Adrenal gland (tissue), 12 donors: ENCODE results near the gene GDF7. TPM values are rescaled to one million over a fixed set of nuclear protein-coding genes. Genes with fewer than 3 reads are reported as not detected.
A peak's percentile ranks its signal among the peaks of the same experiment; 100 is the strongest.

Source experiments
- DNase-seq, 7 donors: peaks; one replicate each; pipeline ENCODE4 v3.0.0-alpha.2; 2019 to 2020
- H3K27ac ChIP-seq, 5 donors: fragments of 200-600 bp; sonication (generic) in 4 of 5; 1 replicate in 3 of 5; 2 replicates in 2 of 5; pipeline versions ENCODE4 v1.5.1 to v1.8.0; 2016 to 2020; ENCODE audit warnings: mild to moderate bottlenecking in 1 of 5
- H3K27me3 ChIP-seq: fragments of 200-600 bp; 2 replicates; pipeline ENCODE4 v1.8.0; 2021
- H3K36me3 ChIP-seq, 2 donors: fragments of 200-600 bp; replicated peaks in 1 of 2; 1 replicate in 1 of 2; 2 replicates in 1 of 2; pipeline versions ENCODE4 v1.5.1 to v1.8.0; 2018 to 2022
- H3K4me1 ChIP-seq, 2 donors: fragments of 200-600 bp; replicated peaks in 1 of 2; 1 replicate in 1 of 2; 2 replicates in 1 of 2; pipeline versions ENCODE4 v1.5.1 to v1.8.0; 2018 to 2021
- H3K4me3 ChIP-seq, 4 donors: fragments of 200-600 bp; sonication (generic) in 3 of 4; one replicate each; pipeline ENCODE4 v1.5.1; 2016 to 2018
- H3K9me3 ChIP-seq, 3 donors: fragments of 200-600 bp; sonication (generic) in 1 of 3; replicated peaks in 1 of 3; 1 replicate in 2 of 3; 2 replicates in 1 of 3; pipeline versions ENCODE4 v1.5.1 to v1.8.0; 2016 to 2021
- POLR2A ChIP-seq, 2 donors: fragments of 450-650 bp; IDR thresholded peaks; one replicate each; pipeline ENCODE4 v1.6.1; 2017; ENCODE audit warnings: antibody characterized with exemption in 2 of 2, mild to moderate bottlenecking in 2 of 2, moderate library complexity in 1 of 2
- WGBS, 4 donors: extraction: QIAGEN DNeasy Blood & Tissue Kit in 2 of 4; methylation state at CpG; one replicate each; pipeline versions ENCODE4 v1.1.5 to v1.1.7; 2013 to 2017; 5-methylcytosine and 5-hydroxymethylcytosine counted together
- intact Hi-C, 2 donors: fragments of 100-400 bp; cut with DNase I; formaldehyde crosslinking; loops; one replicate each; pipeline versions ENCODE4 v1.14.1 to v1.15.0; 2022 to 2023
- polyA plus RNA-seq, 3 donors: library from polyadenylated mRNA; stranded (reverse); fragments of 200-250 nt in 2 of 3; fragments of 350-450 nt in 1 of 3; fragmentation: Illumina TruSeq in 1 of 3; extraction: RNeasy Lipid Tissue Mini Kit (QIAGEN cat#74804) in 1 of 3; gene quantifications; one replicate each; pipeline ENCODE4 v1.2.3, GENCODE V29; 2013 to 2014
- total RNA-seq, 9 donors: library from RNA; depleted of rRNA in 4 of 9; stranded (reverse); fragments of >200 nt in 4 of 9; fragments of 120-200 nt in 1 of 9; fragmentation: NEBNext Ultra II Directional in 1 of 9; extraction: Animal tissue kit (Norgen Biotek cat#: 25700) in 1 of 9; gene quantifications; one replicate each; pipeline versions ENCODE4 v1.1.0 to v1.2.4, GENCODE V29; 2013 to 2023
- TF ChIP-seq, protein P1 (sequence below), 6 experiments: fragments of 450-650 bp in 4 of 6; fragments of 200-600 bp in 2 of 6; sonication (generic) in 1 of 6; IDR thresholded peaks; 1 replicate in 5 of 6; 2 replicates in 1 of 6; pipeline versions ENCODE4 v1.5.1 to v1.8.0; 2016 to 2021; ENCODE audit warnings: antibody characterized with exemption in 6 of 6, mild to moderate bottlenecking in 2 of 6, moderate library complexity in 1 of 6
- donor health status: healthy with polysubstance abuse.
- donor health status: Bipolar disorder and iron deficiency.
- donor health status: DM: yes; HTN: yes; CAD: no.
- donor health status: DM: no; HTN: no; CAD: no.
- donor health status: DM: no; HTN: no; CAD: no.
- donor health status: DM: yes; HTN: yes; CAD: no.

The GDF7 gene
- total and polyA plus RNA-seq, 12 donors, result 0.17 to 1.8 (median 0.46) TPM

DNA sequence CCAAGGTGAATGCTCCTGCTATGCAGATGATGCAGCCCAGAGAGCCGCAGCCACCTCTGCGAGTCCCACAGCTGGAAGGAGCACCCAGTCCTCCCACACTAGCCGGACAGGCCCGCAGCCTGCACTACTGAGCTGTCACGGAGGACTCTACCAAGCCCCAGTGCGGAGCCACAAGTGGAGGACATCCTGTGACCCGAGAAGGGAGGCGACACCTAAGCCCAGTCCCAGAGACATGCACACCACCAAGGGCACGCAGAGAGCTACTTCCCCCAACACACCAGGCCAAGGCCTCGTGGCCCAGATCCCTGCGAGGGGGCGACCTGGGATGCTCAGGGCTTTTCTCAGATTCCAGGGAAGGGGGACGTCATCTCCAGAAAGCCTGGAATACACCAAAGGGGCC lies 28.9 kb upstream of the GDF7 start:
- intact Hi-C loops, result loop anchor here in 1 of 2 donors (5.0 to 10.0 kb wide), 2 partner anchors 133 to 191 kb away; partner anchors contain the start of gene RHOB
- Histone ChIP-seq H3K36me3 (peaks cover 0 to 24% of the 10 kb centered on the region in 2 donors), H3K27ac (peak overlapping the region; percentile 13 to 97 (median 67)), H3K9me3 (no peaks in the 10 kb centered on the region), H3K4me3 (no peak overlapping the region), H3K27me3 (no peaks in the 10 kb centered on the region), H3K4me1 (peaks cover 25 to 59% of the 10 kb centered on the region in 2 donors)
- no peak for TF ChIP-seq POLR2A (IDR thresholded peaks at IDR 0.05)
- TF ChIP-seq, protein P1, sequence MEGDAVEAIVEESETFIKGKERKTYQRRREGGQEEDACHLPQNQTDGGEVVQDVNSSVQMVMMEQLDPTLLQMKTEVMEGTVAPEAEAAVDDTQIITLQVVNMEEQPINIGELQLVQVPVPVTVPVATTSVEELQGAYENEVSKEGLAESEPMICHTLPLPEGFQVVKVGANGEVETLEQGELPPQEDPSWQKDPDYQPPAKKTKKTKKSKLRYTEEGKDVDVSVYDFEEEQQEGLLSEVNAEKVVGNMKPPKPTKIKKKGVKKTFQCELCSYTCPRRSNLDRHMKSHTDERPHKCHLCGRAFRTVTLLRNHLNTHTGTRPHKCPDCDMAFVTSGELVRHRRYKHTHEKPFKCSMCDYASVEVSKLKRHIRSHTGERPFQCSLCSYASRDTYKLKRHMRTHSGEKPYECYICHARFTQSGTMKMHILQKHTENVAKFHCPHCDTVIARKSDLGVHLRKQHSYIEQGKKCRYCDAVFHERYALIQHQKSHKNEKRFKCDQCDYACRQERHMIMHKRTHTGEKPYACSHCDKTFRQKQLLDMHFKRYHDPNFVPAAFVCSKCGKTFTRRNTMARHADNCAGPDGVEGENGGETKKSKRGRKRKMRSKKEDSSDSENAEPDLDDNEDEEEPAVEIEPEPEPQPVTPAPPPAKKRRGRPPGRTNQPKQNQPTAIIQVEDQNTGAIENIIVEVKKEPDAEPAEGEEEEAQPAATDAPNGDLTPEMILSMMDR (IDR thresholded peaks at IDR 0.05), result no peak
- WGBS, 4 donors, result 87 to 91% (median 89%) methylated on average over 9 to 13 of the region's 13 CpGs
- DNase-seq, result no peak

DNA sequence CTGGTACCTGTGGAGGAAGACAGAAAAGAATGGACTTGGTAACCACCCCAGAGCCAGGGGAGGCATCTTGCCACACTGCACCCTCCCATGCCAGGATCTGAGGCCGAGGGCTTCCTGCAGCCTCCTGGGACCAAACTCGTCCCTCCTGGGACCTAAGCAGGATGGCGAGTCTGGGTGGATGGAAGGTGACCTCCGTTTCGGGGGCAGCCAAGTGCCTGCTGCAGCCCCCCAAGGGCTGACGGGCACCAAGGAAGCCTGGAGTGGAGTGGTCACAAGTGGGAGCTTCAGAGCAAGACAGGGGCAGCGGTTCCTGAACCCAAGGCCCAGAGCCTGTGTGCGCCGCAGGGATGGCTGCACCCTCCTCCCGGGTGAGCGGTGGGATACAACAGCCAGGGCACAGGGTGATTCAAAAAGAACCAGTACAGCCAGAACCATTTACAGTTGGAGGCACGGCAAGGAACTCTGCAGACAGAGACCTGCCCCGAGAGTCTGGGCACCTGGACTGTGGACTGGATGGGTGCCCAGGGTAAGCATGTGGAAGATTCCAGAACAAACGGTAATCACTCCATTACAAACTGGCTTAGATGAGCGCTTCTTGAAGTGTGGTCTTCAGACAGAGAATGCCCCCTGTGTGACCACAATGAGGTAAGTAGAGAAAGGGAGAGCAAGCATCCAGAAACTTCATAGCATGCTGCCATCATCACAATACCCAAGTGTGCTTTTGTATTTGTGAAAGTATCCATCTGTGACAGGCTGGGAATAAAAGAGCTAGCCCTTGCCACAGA lies 28.1 kb upstream of the GDF7 start:
- intact Hi-C loops, result loop anchor here in 1 of 2 donors (5.0 to 10.0 kb wide), 2 partner anchors 134 to 192 kb away; partner anchors contain the start of gene RHOB
- Histone ChIP-seq H3K4me1 (peaks cover 25 to 59% of the 10 kb centered on the region in 2 donors), H3K27ac (peak overlapping the region in 2 of 5 donors; percentile 96 to 97), H3K27me3 (no peaks in the 10 kb centered on the region), H3K9me3 (no peaks in the 10 kb centered on the region), H3K4me3 (no peak overlapping the region), H3K36me3 (peaks cover 0 to 30% of the 10 kb centered on the region in 2 donors)
- WGBS, 4 donors, result 91 to 93% (median 92%) methylated on average over 7 to 15 of the region's 15 CpGs
- TF ChIP-seq, protein P1 (IDR thresholded peaks at IDR 0.05), result no peak
- TF ChIP-seq POLR2A (IDR thresholded peaks at IDR 0.05), result no peak
- DNase-seq, result no peak

DNA sequence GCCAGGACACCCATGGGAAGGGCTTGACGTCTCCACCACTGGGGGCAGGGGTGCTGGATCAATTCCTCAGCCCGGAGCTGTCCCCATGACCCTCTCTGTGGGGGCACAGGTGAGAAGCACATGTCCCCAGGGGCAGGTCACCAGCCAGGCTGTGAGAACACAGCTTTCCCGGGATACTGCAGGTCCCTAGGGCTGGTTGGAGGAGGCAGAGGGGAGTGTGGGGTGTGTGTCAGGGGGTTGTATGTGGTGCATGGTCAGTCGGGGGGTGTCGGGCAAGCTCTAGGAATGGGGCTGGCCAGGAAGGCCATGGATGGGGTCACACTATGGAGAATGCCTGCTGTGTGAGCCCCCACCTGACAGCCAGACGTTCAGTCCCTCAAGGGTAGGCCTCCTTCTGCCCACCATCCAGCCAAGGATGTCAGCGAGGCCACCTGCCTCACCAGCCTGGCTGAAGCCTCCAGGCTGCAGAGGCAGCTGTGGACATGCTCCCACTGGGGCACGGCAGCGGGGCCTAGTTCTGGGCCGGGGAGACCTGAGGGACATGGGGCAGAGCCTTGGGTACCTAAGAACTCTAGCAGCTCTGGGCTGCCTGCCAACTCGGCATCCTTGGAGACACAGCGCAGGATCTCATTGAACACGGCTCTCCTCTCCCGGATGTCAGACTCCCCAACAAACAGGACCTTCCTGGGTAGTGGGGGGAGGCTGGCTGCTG lies 26.4 kb upstream of the GDF7 start:
- WGBS, 4 donors, result 54 to 65% (median 63%) methylated on average over 4 to 14 of the region's 14 CpGs
- Histone ChIP-seq H3K4me3 (no peak overlapping the region), H3K9me3 (no peaks in the 10 kb centered on the region), H3K36me3 (peaks cover 0 to 43% of the 10 kb centered on the region in 2 donors), H3K4me1 (peaks cover 16 to 42% of the 10 kb centered on the region in 2 donors), H3K27me3 (no peaks in the 10 kb centered on the region), H3K27ac (peak overlapping the region; percentile 78 to 97 (median 94))
- intact Hi-C loops, result loop anchor here in 1 of 2 donors (10.0 kb wide), 1 partner anchor 266 kb away; no protein-coding TSS in a partner anchor
- TF ChIP-seq, protein P1 (IDR thresholded peaks at IDR 0.05), result no peak
- no peak for TF ChIP-seq POLR2A (IDR thresholded peaks at IDR 0.05)
- peak; percentile 73 to 86 (median 79) for DNase-seq
